Tibial nerve (tissue), 4 donors: ENCODE measurements around the gene L1CAM.

Source experiments
- CTCF ChIP-seq, 5 experiments: fragments of 200-600 bp in 3 of 5; fragments of 450-650 bp in 2 of 5; sonication (generic) in 3 of 5; IDR thresholded peaks; one replicate each; pipeline ENCODE4 v1.5.1; 2016 to 2019; ENCODE audit warnings: antibody characterized with exemption in 5 of 5, mild to moderate bottlenecking in 3 of 5, moderate library complexity in 2 of 5
- EP300 ChIP-seq, 2 donors: sonication (generic); formaldehyde crosslinking; IDR thresholded peaks; one replicate each; pipeline ENCODE4 v1.6.1; 2017; ENCODE audit warnings: antibody characterized with exemption in 2 of 2, mild to moderate bottlenecking in 1 of 2
- POLR2A ChIP-seq, 2 donors: fragments of 450-650 bp; IDR thresholded peaks; one replicate each; pipeline ENCODE4 v1.6.1; 2017; ENCODE audit warnings: antibody characterized with exemption in 2 of 2, mild to moderate bottlenecking in 2 of 2, moderate library complexity in 2 of 2

GRCh38 chrX:153887385-153887784 is 1.4 kb upstream of the L1CAM start:
- no peak for TF ChIP-seq EP300 (IDR thresholded peaks at IDR 0.05)
- TF ChIP-seq CTCF (IDR thresholded peaks at IDR 0.05): no peak
- no peak for TF ChIP-seq POLR2A (IDR thresholded peaks at IDR 0.05)
